ENCODE results near the gene DNAAF1. TPM values are rescaled to one million over a fixed set of nuclear protein-coding genes. Genes with fewer than 3 reads are reported as not detected.

Gene DNAAF1
- total and polyA plus RNA-seq, 2 of the 8 experiments (the other 6 are each of a cell fraction or from before 2014, with no cell fraction given), result 0.09 to 0.15 TPM

DNA sequence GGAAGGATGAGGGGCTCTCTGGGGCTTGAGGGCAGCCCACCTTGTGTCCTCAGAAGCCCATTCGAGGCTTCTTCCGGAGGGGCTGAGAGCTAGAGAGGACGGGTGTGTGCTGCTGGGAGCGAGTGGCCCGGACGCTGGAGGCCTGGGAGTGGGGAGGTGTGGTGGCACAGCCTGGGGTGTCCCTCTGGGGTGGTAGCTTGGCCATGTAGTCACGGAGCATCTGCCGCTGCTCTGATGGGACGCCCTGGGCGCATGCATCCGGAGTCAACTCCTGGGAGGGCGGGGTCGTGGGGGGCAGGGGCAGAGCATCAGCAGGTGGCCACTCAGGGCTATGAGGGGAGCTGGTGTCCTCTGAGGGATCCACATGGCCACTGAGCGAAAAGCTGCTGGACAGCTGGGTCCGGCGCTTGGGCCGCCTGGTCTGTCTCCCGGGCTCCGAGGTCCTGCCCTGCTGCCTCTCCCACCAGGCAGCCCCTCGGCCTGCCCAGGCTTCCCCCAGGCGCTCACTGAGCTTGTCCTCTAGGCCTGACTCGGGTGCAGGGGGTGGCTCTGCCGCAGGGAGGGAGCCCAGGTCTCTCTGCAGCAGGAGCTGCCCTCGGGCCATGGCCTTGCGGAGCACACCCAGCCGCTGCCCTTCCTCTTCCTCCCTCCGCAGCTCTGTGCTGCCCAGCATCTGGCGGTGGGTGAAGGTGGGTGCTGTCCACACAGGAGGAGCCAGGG lies 33.9 kb downstream of the DNAAF1 start:
- H3K18ac ChIP-seq (ENCODE audit: extremely low read depth, low read length), result no peak overlapping the region
- peaks cover 4 to 46% (median 28%) of the 10 kb centered on the region in 4 experiments for H3K36me3 ChIP-seq (ENCODE audit: control insufficient read depth in 2 of 4, insufficient read depth in 4 of 4, low read length in 3 of 4)
- H3K23ac ChIP-seq (ENCODE audit: insufficient read length), result no peak overlapping the region
- peaks cover 5 to 10% of the 10 kb centered on the region in 2 experiments for H4K20me1 ChIP-seq (replicated peaks in 1 of 2; ENCODE audit: control insufficient read depth in 1 of 2, insufficient read depth in 2 of 2, low read length in 2 of 2)
- H3K9me3 ChIP-seq (ENCODE audit: insufficient read depth in 2 of 2, low read depth in 1 of 2, low read length in 1 of 2), result no peaks in the 10 kb centered on the region
- no peak for DNase-seq (ENCODE audit: low read depth in 1 of 2, low spot score in 2 of 2)
- H3K79me1 ChIP-seq (ENCODE audit: low read depth, low read length), result peaks cover 4% of the 10 kb centered on the region; the same call in 1 of the 2 replicates
- no peak overlapping the region for H2AK5ac ChIP-seq (ENCODE audit: low read depth, low read length)
- no peak overlapping the region for H4K8ac ChIP-seq (ENCODE audit: extremely low read depth, insufficient read depth, low read length)
- H2BK5ac ChIP-seq (ENCODE audit: low read depth, low read length), result no peak overlapping the region
- no peaks in the 10 kb centered on the region for H3K27me3 ChIP-seq (replicated peaks in 1 of 4; ENCODE audit: control insufficient read depth in 3 of 4, extremely low read depth in 1 of 4, insufficient read depth in 3 of 4, low read length in 3 of 4)
- no peak overlapping the region for H3K4me3 ChIP-seq (ENCODE audit: extremely low read depth in 1 of 4, insufficient read depth in 2 of 4, low read depth in 3 of 4, low read length in 4 of 4)
- no peaks in the 10 kb centered on the region for H3K23me2 ChIP-seq (ENCODE audit: low read depth, low read length)
- 96% methylated on average over 20 of the region's 28 CpGs; no CpG with 5 or more reads in 1 of the 2 experiments for WGBS, 2 experiments (ENCODE audit: extremely low coverage in 1 of 2, insufficient coverage in 1 of 2, insufficient read length in 1 of 2, insufficient replicate concordance in 2 of 2, low coverage in 1 of 2, low lambda C conversion rate in 2 of 2, missing lambda C conversion rate in 1 of 2)
- CTCF ChIA-PET (ENCODE audit: partially characterized antibody), result interaction anchor here (0.8 to 8.9 kb wide), 16 partner anchors 9 to 328 kb away, joined by 3 to 93 read pairs (median 3); partner anchors contain the start of genes ADAD2 and TAF1C
- H3K4ac ChIP-seq (replicated peaks; ENCODE audit: insufficient read length, low read depth, low read length), result no peak overlapping the region
- POLR2A ChIA-PET (ENCODE audit: partially characterized antibody), result interaction anchor here (5.9 kb wide), 1 partner anchor 11 kb away, joined by 35 read pairs; no protein-coding TSS in a partner anchor
- no peak overlapping the region for H3K56ac ChIP-seq (replicated peaks; ENCODE audit: insufficient read length, low read depth, low read length)
- H4K91ac ChIP-seq (replicated peaks; ENCODE audit: insufficient read length, low read length), result no peak overlapping the region
- no peak overlapping the region for H2BK20ac ChIP-seq (ENCODE audit: low read length)
- no peak overlapping the region for H3K14ac ChIP-seq (ENCODE audit: insufficient read length)
- no peak overlapping the region for H3K9ac ChIP-seq (replicated peaks in 1 of 4; ENCODE audit: extremely low read depth in 1 of 4, low read depth in 3 of 4, low read length in 3 of 4)
- no peak overlapping the region for H3K27ac ChIP-seq (ENCODE audit: low read depth, low read length)
- FAIRE-seq, result no peak
- H2BK15ac ChIP-seq (ENCODE audit: low read length), result no peak overlapping the region
- no peak overlapping the region for H3K4me2 ChIP-seq (ENCODE audit: insufficient read depth in 1 of 2, low read depth in 2 of 2, low read length in 2 of 2)
- no peak overlapping the region for H2BK120ac ChIP-seq (replicated peaks; ENCODE audit: low read depth, low read length)
- peaks cover 0 to 5% of the 10 kb centered on the region in 2 experiments; a peak in 1 of 4 replicates for H3K79me2 ChIP-seq (ENCODE audit: control insufficient read depth in 1 of 2, insufficient read depth in 2 of 2, low read length in 2 of 2)
- no peak overlapping the region for H2BK12ac ChIP-seq (ENCODE audit: low read depth, low read length)
- H3K4me1 ChIP-seq (replicated peaks in 1 of 4; ENCODE audit: control insufficient read depth in 3 of 4, insufficient read depth in 4 of 4, low read length in 3 of 4), result no peaks in the 10 kb centered on the region
- no peak overlapping the region for H4K5ac ChIP-seq (ENCODE audit: insufficient read length, low read depth, low read length)
- H2AFZ ChIP-seq (ENCODE audit: low read length), result no peak overlapping the region
- TF ChIP-seq BCL11A (IDR thresholded peaks at IDR 0.05; ENCODE audit: low read depth in 2 of 2, low read length in 2 of 2) (no peak), FOSL1 (IDR thresholded peaks at IDR 0.05; ENCODE audit: insufficient read depth, low read depth, low read length) (no peak), CHD1 (IDR thresholded peaks at IDR 0.05; ENCODE audit: low read depth, low read length) (no peak), RFX5 (IDR thresholded peaks at IDR 0.05; ENCODE audit: borderline replicate concordance, low read depth, low read length) (no peak), BACH1 (IDR thresholded peaks at IDR 0.05; ENCODE audit: low read length) (no peak)

Data from H1 (cell line).